HCT116 (cell line): Measurements from ENCODE around the gene BNC2. TPM values are rescaled to one million over a fixed set of nuclear protein-coding genes. Genes with fewer than 3 reads are reported as not detected.

ENCODE experiments used
- ATAC-seq: fragments of 200-7000 bp; cut with Tn5 transposase; 2 replicates; pipeline ENCODE4 v1.9.1; 2020; ENCODE audit warnings: mild to moderate bottlenecking, moderate library complexity
- BruUV-seq: library from RNA; stranded (reverse); fragments of 400-500 nt; replicated peaks from 2 replicates; lab custom pipeline; 2021; lab: Mats Ljungman, UMichigan
- CTCF ChIA-PET: fragments of 300-600 bp; sonication (Branson Sonifier 250); formaldehyde crosslinking; loops from one replicate; lab custom pipeline; 2021; ENCODE audit warnings: antibody characterized with exemption; lab: Charles Lee
- POLR2A ChIA-PET: fragments of 300-600, 350-600 bp; sonication (Branson Sonifier 250); formaldehyde crosslinking; loops from one replicate; lab custom pipeline; 2021; ENCODE audit warnings: antibody characterized with exemption; lab: Charles Lee
- RAD21 ChIA-PET, 2 experiments: fragments of 300-600 bp; sonication (Branson Sonifier 250); formaldehyde crosslinking; loops; one replicate each; lab custom pipeline; 2023; ENCODE audit warnings: low total read pairs in 2 of 2; ENCODE audit not compliant: uncharacterized antibody in 2 of 2, unreplicated experiment in 2 of 2, low non-redundant PET in 1 of 2; lab: Charles Lee
- DNase-seq: peaks from one replicate; pipeline ENCODE4 v3.0.0-alpha.2; 2010; ENCODE audit warnings: low read depth, low spot score
- H2AFZ ChIP-seq: fragments of 200-600 bp; shearing (Covaris generic), sonication (generic); 2 replicates; pipeline ENCODE4 v1.6.1; 2017; ENCODE audit warnings: low read depth, mixed run types, mixed read lengths, antibody characterized with exemption, low read length; ENCODE audit not compliant: poor library complexity, severe bottlenecking
- H3K27ac ChIP-seq: 2 replicates; pipeline ENCODE4 v1.5.1; 2012; ENCODE audit warnings: low read depth, low read length
- H3K27me3 ChIP-seq: fragments of 200-600 bp; sonication (generic); 2 replicates; pipeline ENCODE4 v1.6.1; 2016; ENCODE audit warnings: mixed run types, low read length, mixed read lengths; ENCODE audit not compliant: insufficient read depth
- H3K36me3 ChIP-seq, 2 experiments: fragments of 200-500 bp in 1 of 2; fragments of 200-600 bp in 1 of 2; sonication (Bioruptor generic) in 1 of 2; sonication (generic) in 1 of 2; 2 replicates each; pipeline versions ENCODE4 v1.5.1 to v1.6.1; 2014 to 2016; ENCODE audit warnings: low read length in 2 of 2, inconsistent platforms in 1 of 2, mixed read lengths in 1 of 2, mixed run types in 1 of 2; ENCODE audit not compliant: insufficient read depth in 2 of 2, control insufficient read depth in 1 of 2
- H3K4me1 ChIP-seq, 2 experiments: fragments of 200-600 bp in 1 of 2; sonication (generic) in 1 of 2; 2 replicates each; pipeline versions ENCODE4 v1.5.1 to v1.6.1; 2012 to 2017; ENCODE audit warnings: low read length in 2 of 2, inconsistent platforms in 1 of 2, mild to moderate bottlenecking in 1 of 2, mixed read lengths in 1 of 2, mixed run types in 1 of 2, moderate library complexity in 1 of 2; ENCODE audit not compliant: insufficient read depth in 2 of 2, control insufficient read depth in 1 of 2
- H3K4me2 ChIP-seq: fragments of 200-600 bp; sonication (generic); 2 replicates; pipeline ENCODE4 v1.6.1; 2017; ENCODE audit warnings: mixed run types, low read length, mixed read lengths
- H3K4me3 ChIP-seq, 2 experiments: fragments of 200-600 bp in 1 of 2; sonication (generic) in 1 of 2; replicated peaks in 1 of 2; 2 replicates each; pipeline ENCODE4 v1.5.1; 2011 to 2016; ENCODE audit warnings: low read length in 2 of 2, control low read depth in 1 of 2, low read depth in 1 of 2, mild to moderate bottlenecking in 1 of 2, mixed read lengths in 1 of 2, mixed run types in 1 of 2
- H3K79me2 ChIP-seq: fragments of 200-600 bp; sonication (generic); 2 replicates; pipeline ENCODE4 v1.6.1; 2017; ENCODE audit warnings: mild to moderate bottlenecking, mixed run types, low read length, moderate library complexity, mixed read lengths; ENCODE audit not compliant: insufficient read depth
- H3K9ac ChIP-seq: fragments of 200-600 bp; sonication (generic); 2 replicates; pipeline ENCODE4 v1.6.1; 2016; ENCODE audit warnings: low read length, mixed read lengths
- H3K9me2 ChIP-seq: fragments of 200-600 bp; sonication (generic), shearing (Covaris generic); 2 replicates; pipeline ENCODE4 v1.6.1; 2017; ENCODE audit warnings: mixed run types, mild to moderate bottlenecking, moderate library complexity; ENCODE audit not compliant: insufficient read depth
- H3K9me3 ChIP-seq, 2 experiments: fragments of 200-500 bp in 1 of 2; fragments of 200-600 bp in 1 of 2; sonication (Bioruptor generic) in 1 of 2; sonication (generic) in 1 of 2; 2 replicates each; pipeline ENCODE4 v1.6.1; 2014 to 2017; ENCODE audit warnings: low read length in 2 of 2, mixed read lengths in 2 of 2, inconsistent platforms in 1 of 2, low read depth in 1 of 2, mild to moderate bottlenecking in 1 of 2, mixed run types in 1 of 2, moderate library complexity in 1 of 2; ENCODE audit not compliant: control insufficient read depth in 1 of 2, insufficient read depth in 1 of 2
- H4K20me1 ChIP-seq: fragments of 200-600 bp; sonication (generic), shearing (Covaris generic); 2 replicates; pipeline ENCODE4 v1.6.1; 2017; ENCODE audit warnings: mixed run types, mild to moderate bottlenecking, moderate library complexity; ENCODE audit not compliant: insufficient read depth
- CBX3 ChIP-seq: IDR thresholded peaks from 2 replicates; pipeline ENCODE4 v1.6.1; 2012; ENCODE audit warnings: low read depth
- CEBPB ChIP-seq: IDR thresholded peaks from 2 replicates; pipeline ENCODE4 v1.6.1; 2012; ENCODE audit warnings: low read depth
- EGR1 ChIP-seq: IDR thresholded peaks from 2 replicates; pipeline ENCODE4 v1.6.1; 2012; ENCODE audit warnings: low read depth
- ELF1 ChIP-seq: IDR thresholded peaks from 2 replicates; pipeline ENCODE4 v1.6.1; 2012; ENCODE audit warnings: low read depth, borderline replicate concordance
- EZH2 ChIP-seq: fragments of 200-600 bp; sonication (generic); IDR thresholded peaks from 2 replicates; pipeline ENCODE4 v1.6.1; 2017; ENCODE audit warnings: antibody characterized with exemption, mixed run types
- FOSL1 ChIP-seq: IDR thresholded peaks from 2 replicates; pipeline ENCODE4 v1.6.1; 2012; ENCODE audit warnings: low read depth
- MAX ChIP-seq: IDR thresholded peaks from 2 replicates; pipeline ENCODE4 v1.6.1; 2012
- POLR2AphosphoS5 ChIP-seq: IDR thresholded peaks from 2 replicates; pipeline ENCODE4 v1.6.1; 2011; ENCODE audit warnings: mild to moderate bottlenecking, low read depth, low read length, moderate library complexity
- RAD21 ChIP-seq: IDR thresholded peaks from 2 replicates; pipeline ENCODE4 v1.6.1; 2012; ENCODE audit warnings: low read depth, mild to moderate bottlenecking
- SP1 ChIP-seq: IDR thresholded peaks from 2 replicates; pipeline ENCODE4 v1.6.1; 2012; ENCODE audit warnings: low read depth
- YY1 ChIP-seq: IDR thresholded peaks from 2 replicates; pipeline ENCODE4 v1.6.1; 2011; ENCODE audit warnings: low read length, low read depth, moderate library complexity, mild to moderate bottlenecking; ENCODE audit not compliant: insufficient replicate concordance; ENCODE audit errors: extremely low read depth
- ZFX ChIP-seq: fragments of 450-650 bp; IDR thresholded peaks from 2 replicates; pipeline ENCODE4 v1.6.1; 2017
- intact Hi-C: fragments of 100-400 bp; cut with micrococcal nuclease; formaldehyde crosslinking; loops from 2 replicates; pipeline ENCODE4 v1.10.0; 2022
- total RNA-seq: library from RNA; stranded (reverse); gene quantifications from one replicate; pipeline ENCODE4 v1.2.1, GENCODE V29; 2021; ENCODE audit not compliant: unreplicated experiment

Gene BNC2
- total RNA-seq, 1 experiment from 2014 or later, result 0.37 TPM

- no peak for ATAC-seq
- H3K36me3 ChIP-seq, result no peaks in the 10 kb centered on the region
- H3K9me3 ChIP-seq, result no peaks in the 10 kb centered on the region
- no TSS peak for BruUV-seq
- H3K9me2 ChIP-seq, result no peaks in the 10 kb centered on the region
- H3K4me3 ChIP-seq, result no peak overlapping the region
- H3K9ac ChIP-seq, result no peak overlapping the region
- CTCF ChIA-PET, result no interaction called here
- TF ChIP-seq CBX3, result no peak
- no peak for TF ChIP-seq MAX
- TF ChIP-seq FOSL1, result no peak
- no peak for TF ChIP-seq SP1
- TF ChIP-seq POLR2AphosphoS5, result no peak
- no peak for TF ChIP-seq YY1
- TF ChIP-seq ELF1, result no peak
- no peak for TF ChIP-seq EZH2
- TF ChIP-seq RAD21, result no peak
- TF ChIP-seq CEBPB, result no peak
- no peak for TF ChIP-seq EGR1
- no peak for TF ChIP-seq ZFX
- TF ChIP-seq, all 23 proteins: peak for 0
- Histone ChIP-seq H3K27ac (no peak overlapping the region), H3K4me2 (no peak overlapping the region), H3K4me1 (no peaks in the 10 kb centered on the region), H4K20me1 (no peaks in the 10 kb centered on the region), H2AFZ (no peak overlapping the region), H3K79me2 (no peaks in the 10 kb centered on the region), H3K27me3 (peaks cover 10% of the 10 kb centered on the region; the same call in 1 of the 2 replicates)
- intact Hi-C loops, result no loop called here
- POLR2A ChIA-PET, result no interaction called here
- DNase-seq, result no peak
- RAD21 ChIA-PET, result no interaction called here
These were observed 338.2 kb downstream of the BNC2 start for GRCh38 chr9:16532272-16532671.
